ENCODE data around the gene DENND1A. TPM values are rescaled to one million over a fixed set of nuclear protein-coding genes. Genes with fewer than 3 reads are reported as not detected.

The DENND1A gene
- total and polyA plus RNA-seq, 2 of the 13 experiments (the other 11 are each of a cell fraction or from before 2014, with no cell fraction given) = 14.8 to 30.1 TPM

- Histone ChIP-seq H3K36me3 (replicated peaks in 1 of 2; ENCODE audit: control insufficient read depth in 1 of 2, insufficient read depth in 2 of 2, low read length in 2 of 2) (no peaks in the 10 kb centered on the region), H3K79me2 (ENCODE audit: insufficient read depth, low read length) (peaks cover 61% of the 10 kb centered on the region), H3K4me3 (replicated peaks in 1 of 3; ENCODE audit: insufficient read depth in 1 of 3, low read depth in 2 of 3, low read length in 3 of 3) (peak overlapping the region in 2 of 3 experiments; percentile 65 to 83; a peak in 2 of 6 replicates), H3K27me3 (ENCODE audit: control insufficient read depth in 1 of 2, insufficient read depth in 2 of 2, low read length in 2 of 2) (no peaks in the 10 kb centered on the region), H3K27ac (ENCODE audit: extremely low read length, insufficient read depth, low read length) (peak overlapping the region; percentile 82), H3K4me1 (ENCODE audit: insufficient read depth, low read length) (peaks cover 84% of the 10 kb centered on the region), H3K4me2 (ENCODE audit: low read depth, low read length) (peak overlapping the region; percentile 78), H2AFZ (ENCODE audit: low read length) (no peak overlapping the region), H4K20me1 (ENCODE audit: insufficient read depth, low read length) (peaks cover 7% of the 10 kb centered on the region; the same call in 1 of the 2 replicates), H3K9me3 (ENCODE audit: low read length) (no peaks in the 10 kb centered on the region), H3K9ac (ENCODE audit: insufficient read depth, low read depth, low read length) (no peak overlapping the region)
- in situ Hi-C loops (cut with HindIII; ENCODE audit: extremely low pct_ligation_motif_present, low pct_unique_long_range_greater_than_20kb) = no loop called here
- CTCF ChIA-PET (ENCODE audit: low intra/inter-chr PET ratio, low total read pairs) = no interaction called here
- intact Hi-C loops (cut with micrococcal nuclease; ENCODE audit: unreplicated experiment) = loop anchor here (10.0 kb wide), 1 partner anchor 182 kb away; no protein-coding TSS in a partner anchor
- TF ChIP-seq ZNF253 (CRISPR knock-in tag; IDR thresholded peaks at IDR 0.05; ENCODE audit: borderline replicate concordance) (no peak), ZNF784 (CRISPR knock-in tag; IDR thresholded peaks at IDR 0.05; ENCODE audit: borderline replicate concordance) (no peak), SATB2 (CRISPR knock-in tag; IDR thresholded peaks at IDR 0.05) (no peak), NR1H2 (CRISPR knock-in tag; IDR thresholded peaks at IDR 0.05; ENCODE audit: borderline replicate concordance, low read depth) (no peak)
- 93% methylated on average over 5 of the region's 5 CpGs for WGBS (ENCODE audit: low lambda C conversion rate)
- DNase-seq (ENCODE audit: low spot score) = no peak
- BruUV-seq (replicated peaks) = no TSS peak
- POLR2A ChIA-PET = no interaction called here
- FAIRE-seq = no peak
- ATAC-seq = no peak
Observed at GRCh38 chr9:123926941-123927340, 3.0 kb downstream of the DENND1A start.

- no peaks in the 10 kb centered on the region for H3K9me3 ChIP-seq (ENCODE audit: low read length)
- TF ChIP-seq ARID5B (CRISPR knock-in tag; IDR thresholded peaks at IDR 0.05) = no peak
- no peak for TF ChIP-seq ZNF33B (CRISPR knock-in tag; IDR thresholded peaks at IDR 0.05)
- no peak for TF ChIP-seq ZBTB38 (CRISPR knock-in tag; IDR thresholded peaks at IDR 0.05)
- no peak for TF ChIP-seq MED13 (CRISPR knock-in tag; IDR thresholded peaks at IDR 0.05)
- no peak for TF ChIP-seq SNRNP70 (IDR thresholded peaks at IDR 0.05; ENCODE audit: low read depth, low read length)
- no peak for TF ChIP-seq SP1 (IDR thresholded peaks at IDR 0.05)
- TF ChIP-seq SP1 (CRISPR knock-in tag; IDR thresholded peaks at IDR 0.05) = no peak
- no peak for TF ChIP-seq MTF1 (CRISPR knock-in tag; IDR thresholded peaks at IDR 0.05)
- H3K27ac ChIP-seq (ENCODE audit: extremely low read length, insufficient read depth, low read length) = peak overlapping the region; percentile 18
- CTCF ChIA-PET (ENCODE audit: low intra/inter-chr PET ratio, low total read pairs) = no interaction called here
- POLR2A ChIA-PET = no interaction called here
- 89% methylated on average over 2 of the region's 2 CpGs for WGBS (ENCODE audit: low lambda C conversion rate)
- peaks cover 72% of the 10 kb centered on the region for H3K79me2 ChIP-seq (ENCODE audit: insufficient read depth, low read length)
- ATAC-seq (no peak), FAIRE-seq (no peak), DNase-seq (ENCODE audit: low spot score) (peak; percentile 20)
- no peak overlapping the region for H2AFZ ChIP-seq (ENCODE audit: low read length)
- peaks cover 7% of the 10 kb centered on the region; the same call in 1 of the 2 replicates for H4K20me1 ChIP-seq (ENCODE audit: insufficient read depth, low read length)
- H3K27me3 ChIP-seq (ENCODE audit: control insufficient read depth in 1 of 2, insufficient read depth in 2 of 2, low read length in 2 of 2) = no peaks in the 10 kb centered on the region
- intact Hi-C loops (cut with micrococcal nuclease; ENCODE audit: unreplicated experiment) (loop anchor here (10.0 kb wide), 1 partner anchor 181 kb away; no protein-coding TSS in a partner anchor), in situ Hi-C loops (cut with HindIII; ENCODE audit: extremely low pct_ligation_motif_present, low pct_unique_long_range_greater_than_20kb) (no loop called here)
- no peaks in the 10 kb centered on the region for H3K36me3 ChIP-seq (replicated peaks in 1 of 2; ENCODE audit: control insufficient read depth in 1 of 2, insufficient read depth in 2 of 2, low read length in 2 of 2)
- no peak overlapping the region for H3K9ac ChIP-seq (ENCODE audit: insufficient read depth, low read depth, low read length)
- no peak overlapping the region for H3K4me3 ChIP-seq (replicated peaks in 1 of 3; ENCODE audit: insufficient read depth in 1 of 3, low read depth in 2 of 3, low read length in 3 of 3)
- peaks cover 84% of the 10 kb centered on the region for H3K4me1 ChIP-seq (ENCODE audit: insufficient read depth, low read length)
- H3K4me2 ChIP-seq (ENCODE audit: low read depth, low read length) = no peak overlapping the region
- BruUV-seq (replicated peaks) = no TSS peak
Observed at GRCh38 chr9:123925819-123926218, 4.1 kb downstream of the DENND1A start.
